ENCODE data around the gene SNX1. TPM values are rescaled to one million over a fixed set of nuclear protein-coding genes. Genes with fewer than 3 reads are reported as not detected.
A peak's percentile ranks its signal among the peaks of the same experiment; 100 is the strongest.

SNX1 gene
- total and polyA plus RNA-seq, 2 of the 13 experiments (the other 11 are each of a cell fraction or from before 2014, with no cell fraction given): 29.3 to 60.1 TPM

DNA sequence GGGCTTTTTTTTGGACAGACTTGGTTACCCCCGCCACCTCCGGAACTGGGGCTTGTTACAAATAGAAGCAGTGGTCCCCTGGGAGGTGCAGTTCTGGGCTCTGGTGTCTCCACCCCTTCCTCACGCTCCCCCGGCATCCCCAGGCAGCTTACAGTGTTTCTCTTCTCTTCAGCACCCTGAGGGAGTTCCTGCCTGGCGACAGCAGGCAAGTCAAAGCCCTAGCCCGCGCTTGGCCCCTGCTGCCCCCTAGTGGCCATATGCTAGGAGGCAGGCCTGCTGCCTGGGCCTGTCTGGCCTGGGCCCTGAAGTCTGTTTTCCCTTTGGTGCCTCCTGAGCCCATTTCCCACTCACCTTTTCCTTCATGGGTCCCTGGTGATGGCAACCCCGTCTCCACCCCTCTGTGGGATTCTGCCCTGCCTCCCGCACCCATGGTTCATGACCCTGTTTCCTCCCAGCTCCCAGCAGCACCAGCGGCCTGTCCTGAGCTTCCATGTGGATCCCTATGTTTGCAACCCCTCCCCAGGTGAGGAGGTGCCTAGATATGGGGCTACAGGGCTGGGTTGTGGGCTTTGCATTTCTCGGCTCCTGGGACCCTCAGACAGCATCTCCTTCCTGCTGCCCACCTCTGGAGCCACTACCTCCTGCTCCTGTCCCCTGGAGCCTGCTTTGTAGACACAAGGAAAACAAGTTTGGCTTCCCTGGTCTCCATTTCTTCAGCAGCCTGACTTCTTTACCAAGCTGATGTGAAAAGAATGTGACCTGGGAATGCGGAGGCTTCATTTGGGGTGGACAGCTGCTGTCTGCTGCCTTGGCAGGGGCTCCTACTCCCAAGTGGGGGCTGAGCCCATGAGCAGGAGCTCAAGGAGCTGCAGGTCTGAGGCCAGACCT, 57.9 kb downstream of the SNX1 start (continued):
- peak; percentile 68 for TF ChIP-seq ZBTB33 (CRISPR knock-in tag; IDR thresholded peaks at IDR 0.05)
- no peak for TF ChIP-seq MTA3 (CRISPR knock-in tag; IDR thresholded peaks at IDR 0.05)
- TF ChIP-seq CC2D1A (CRISPR knock-in tag; IDR thresholded peaks at IDR 0.05): 0 out of 2 replicates have a peak, but pooled peaks have one; percentile 65

- DNase-seq (ENCODE audit: low spot score) (no peak), ATAC-seq (no peak), FAIRE-seq (no peak)
- H2AFZ ChIP-seq (ENCODE audit: low read length): no peak overlapping the region
- H3K4me3 ChIP-seq (replicated peaks in 1 of 3; ENCODE audit: insufficient read depth in 1 of 3, low read depth in 2 of 3, low read length in 3 of 3): no peak overlapping the region
- H3K79me2 ChIP-seq (ENCODE audit: insufficient read depth, low read length): peaks cover 15% of the 10 kb centered on the region
- POLR2A ChIA-PET: interaction anchor here (0.9 to 4.1 kb wide), 3 partner anchors 7 to 231 kb away, joined by 3 to 52 read pairs (median 4); partner anchors contain the start of genes PPIB and TRIP4
- WGBS (ENCODE audit: low lambda C conversion rate): 95% methylated on average over 15 of the region's 15 CpGs
- in situ Hi-C loops (cut with HindIII; ENCODE audit: extremely low pct_ligation_motif_present, low pct_unique_long_range_greater_than_20kb) (no loop called here), intact Hi-C loops (cut with micrococcal nuclease; ENCODE audit: unreplicated experiment) (no loop called here)
- H3K4me1 ChIP-seq (ENCODE audit: insufficient read depth, low read length): peaks cover 49% of the 10 kb centered on the region
- H3K9ac ChIP-seq (ENCODE audit: insufficient read depth, low read depth, low read length): no peak overlapping the region
- H3K27ac ChIP-seq (ENCODE audit: extremely low read length, insufficient read depth, low read length): no peak overlapping the region
- H3K36me3 ChIP-seq (replicated peaks in 1 of 2; ENCODE audit: control insufficient read depth in 1 of 2, insufficient read depth in 2 of 2, low read length in 2 of 2): peaks cover 32 to 46% of the 10 kb centered on the region in 2 experiments
- peaks cover 44% of the 10 kb centered on the region for H4K20me1 ChIP-seq (ENCODE audit: insufficient read depth, low read length)
- H3K4me2 ChIP-seq (ENCODE audit: low read depth, low read length): no peak overlapping the region
- TSS peak; percentile 24 for BruUV-seq (replicated peaks)
- H3K9me3 ChIP-seq (ENCODE audit: low read length): no peaks in the 10 kb centered on the region
- CTCF ChIA-PET (ENCODE audit: low intra/inter-chr PET ratio, low total read pairs): no interaction called here
- no peaks in the 10 kb centered on the region for H3K27me3 ChIP-seq (ENCODE audit: control insufficient read depth in 1 of 2, insufficient read depth in 2 of 2, low read length in 2 of 2)
- TF ChIP-seq, protein P1, sequence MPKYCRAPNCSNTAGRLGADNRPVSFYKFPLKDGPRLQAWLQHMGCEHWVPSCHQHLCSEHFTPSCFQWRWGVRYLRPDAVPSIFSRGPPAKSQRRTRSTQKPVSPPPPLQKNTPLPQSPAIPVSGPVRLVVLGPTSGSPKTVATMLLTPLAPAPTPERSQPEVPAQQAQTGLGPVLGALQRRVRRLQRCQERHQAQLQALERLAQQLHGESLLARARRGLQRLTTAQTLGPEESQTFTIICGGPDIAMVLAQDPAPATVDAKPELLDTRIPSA (CRISPR knock-in tag; IDR thresholded peaks at IDR 0.05; ENCODE audit: borderline replicate concordance): no peak
- TF ChIP-seq, protein P2, sequence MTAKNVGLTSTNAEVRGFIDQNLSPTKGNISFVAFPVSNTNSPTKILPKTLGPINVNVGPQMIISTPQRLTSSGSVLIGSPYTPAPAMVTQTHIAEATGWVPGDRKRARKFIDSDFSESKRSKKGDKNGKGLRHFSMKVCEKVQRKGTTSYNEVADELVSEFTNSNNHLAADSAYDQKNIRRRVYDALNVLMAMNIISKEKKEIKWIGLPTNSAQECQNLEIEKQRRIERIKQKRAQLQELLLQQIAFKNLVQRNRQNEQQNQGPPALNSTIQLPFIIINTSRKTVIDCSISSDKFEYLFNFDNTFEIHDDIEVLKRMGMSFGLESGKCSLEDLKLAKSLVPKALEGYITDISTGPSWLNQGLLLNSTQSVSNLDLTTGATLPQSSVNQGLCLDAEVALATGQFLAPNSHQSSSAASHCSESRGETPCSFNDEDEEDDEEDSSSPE (CRISPR knock-in tag; IDR thresholded peaks at IDR 0.05): no peak
- TF ChIP-seq AKAP8 (CRISPR knock-in tag; IDR thresholded peaks at IDR 0.05) (no peak), ZBTB33 (CRISPR knock-in tag; IDR thresholded peaks at IDR 0.05) (no peak), NFIC (IDR thresholded peaks at IDR 0.05; ENCODE audit: low read length) (no peak), AGO1 (IDR thresholded peaks at IDR 0.05; ENCODE audit: low read depth, low read length, poor library complexity, severe bottlenecking) (peak; percentile 11), SMARCC2 (IDR thresholded peaks at IDR 0.05) (no peak), POLR2AphosphoS2 (IDR thresholded peaks at IDR 0.05; ENCODE audit: low read depth, low read length) (peak; percentile 38; the same call in 1 of the 2 replicates), ZNF143 (CRISPR knock-in tag; IDR thresholded peaks at IDR 0.05) (no peak), ZNF232 (CRISPR knock-in tag; IDR thresholded peaks at IDR 0.05; ENCODE audit: borderline replicate concordance) (no peak), EZH2 (conservative IDR thresholded peaks at IDR 0.05; ENCODE audit: low read depth, low read length) (no peak)
Observed at GRCh38 chr15:64155802-64156651, 60.2 kb downstream of the SNX1 start.

All from HepG2 (cell line).